ENCODE results near the gene INTS6.
"Not testable (repeated sequence)": the region's sequence is repeated elsewhere in the genome, so short reads cannot be mapped to it uniquely, and the experiment has no call there.

The INTS6 gene

GRCh38 chr13:51455532-51455931 lies 2.7 kb upstream of the INTS6 start:
- DNase-seq = no peak

GRCh38 chr13:51453959-51454703 lies 1.3 kb upstream of the INTS6 start:
- DNase-seq = peak; percentile 51 to 63

- peak; percentile 82 to 84 for DNase-seq
These were observed 547 bp upstream of the INTS6 start for GRCh38 chr13:51453207-51453958.

GRCh38 chr13:51451467-51452360 lies 1.1 kb downstream of the INTS6 start:
- peak; percentile 41 to 72 for DNase-seq

- DNase-seq = no peak
These were observed 1.7 kb downstream of the INTS6 start for GRCh38 chr13:51451134-51451466.

- DNase-seq = no peak
These were observed 3.8 kb downstream of the INTS6 start for GRCh38 chr13:51449018-51449417.

GRCh38 chr13:51444922-51445321 lies 7.9 kb downstream of the INTS6 start:
- DNase-seq = peak in 1 of 2 experiments; percentile 34

- DNase-seq = no peak
These were observed 12.5 kb downstream of the INTS6 start for GRCh38 chr13:51440381-51440780.

- DNase-seq = peak in 1 of 2 experiments; percentile 24
These were observed 15.2 kb downstream of the INTS6 start for GRCh38 chr13:51437550-51438127.

- peak in 1 of 2 experiments; percentile 8 for DNase-seq
These were observed 17.7 kb downstream of the INTS6 start for GRCh38 chr13:51435002-51435578.

- DNase-seq = no peak
These were observed 20.3 kb downstream of the INTS6 start for GRCh38 chr13:51432576-51432975.

GRCh38 chr13:51426982-51427381 lies 25.9 kb downstream of the INTS6 start:
- no peak for DNase-seq

GRCh38 chr13:51425410-51426042 lies 27.3 kb downstream of the INTS6 start:
- DNase-seq = no peak

GRCh38 chr13:51423766-51424165 lies 29.1 kb downstream of the INTS6 start:
- DNase-seq = no peak

- no peak for DNase-seq
These were observed 30.4 kb downstream of the INTS6 start for GRCh38 chr13:51422484-51422883.

GRCh38 chr13:51420681-51421490 lies 31.9 kb downstream of the INTS6 start:
- DNase-seq = no peak

- no peak for DNase-seq
These were observed 33.7 kb downstream of the INTS6 start for GRCh38 chr13:51419001-51419636.

GRCh38 chr13:51417716-51418115 lies 35.1 kb downstream of the INTS6 start:
- DNase-seq = no peak

GRCh38 chr13:51416107-51416506 lies 36.7 kb downstream of the INTS6 start:
- no peak for DNase-seq

- DNase-seq = not testable (repeated sequence)
These were observed 37.5 kb downstream of the INTS6 start for GRCh38 chr13:51415339-51415738.

GRCh38 chr13:51412431-51412830 lies 40.4 kb downstream of the INTS6 start:
- no peak for DNase-seq
